Body of pancreas (tissue), 4 donors: Measurements from ENCODE around the gene CSTPP1. TPM values are rescaled to one million over a fixed set of nuclear protein-coding genes. Genes with fewer than 3 reads are reported as not detected.

Source experiments
- ATAC-seq: fragments of 150-250 bp; one replicate; pipeline ENCODE4 v1.9.1; 2016
- DNase-seq, 4 donors: peaks; one replicate each; pipeline ENCODE4 v3.0.0-alpha.2; 2019
- H3K27ac ChIP-seq, 4 donors: fragments of 200-600 bp; sonication (generic); 1 replicate in 3 of 4; 2 replicates in 1 of 4; pipeline versions ENCODE4 v1.5.1 to v1.6.1; 2016 to 2019; ENCODE audit warnings: mild to moderate bottlenecking in 1 of 4, mixed read lengths in 1 of 4, moderate library complexity in 1 of 4
- H3K27me3 ChIP-seq, 2 donors: fragments of 200-600 bp; sonication (generic); one replicate each; pipeline ENCODE4 v1.6.0; 2016; ENCODE audit warnings: mild to moderate bottlenecking in 1 of 2
- H3K36me3 ChIP-seq, 2 donors: fragments of 200-600 bp; sonication (generic); replicated peaks in 1 of 2; 2 replicates each; pipeline ENCODE4 v1.5.1; 2016; ENCODE audit warnings: low read depth in 2 of 2; ENCODE audit not compliant: insufficient read depth in 1 of 2
- H3K4me1 ChIP-seq: fragments of 200-600 bp; sonication (generic); one replicate; pipeline ENCODE4 v1.6.0; 2016
- H3K4me3 ChIP-seq, 2 donors: fragments of 200-600 bp; sonication (generic); 1 replicate in 1 of 2; 2 replicates in 1 of 2; pipeline ENCODE4 v1.5.1; 2016 to 2019
- H3K9me3 ChIP-seq, 3 donors: fragments of 200-600 bp; sonication (generic); 1 replicate in 2 of 3; 2 replicates in 1 of 3; pipeline ENCODE4 v1.5.1; 2016
- CTCF ChIP-seq, 7 experiments: fragments of 450-650 bp in 4 of 7; fragments of 200-600 bp in 3 of 7; sonication (generic) in 3 of 7; IDR thresholded peaks; one replicate each; pipeline ENCODE4 v1.5.1; 2016 to 2019; ENCODE audit warnings: antibody characterized with exemption in 7 of 7
- POLR2A ChIP-seq, 3 donors: fragments of 450-650 bp; IDR thresholded peaks; one replicate each; pipeline ENCODE4 v1.6.1; 2016; ENCODE audit warnings: antibody characterized with exemption in 3 of 3, mild to moderate bottlenecking in 2 of 3
- WGBS, 2 donors: methylation state at CpG; one replicate each; pipeline ENCODE4 v1.1.5; 2017; 5-methylcytosine and 5-hydroxymethylcytosine counted together
- intact Hi-C: fragments of 100-400 bp; cut with DNase I; formaldehyde crosslinking; loops from one replicate; pipeline ENCODE4 v1.15.1; 2023
- total RNA-seq, 2 donors: library from RNA; depleted of rRNA; stranded (reverse); fragments of >200 nt; gene quantifications; one replicate each; pipeline ENCODE4 v1.1.0, GENCODE V29; 2016

The CSTPP1 gene
- total RNA-seq, 2 donors from 2014 or later: 11.2 to 13.2 TPM

- Histone ChIP-seq H3K36me3 (no peaks in the 10 kb centered on the region), H3K27ac (peak overlapping the region in 3 of 4 donors; percentile 25 to 86 (median 79)), H3K4me1 (peaks cover 42% of the 10 kb centered on the region), H3K9me3 (no peaks in the 10 kb centered on the region), H3K27me3 (no peaks in the 10 kb centered on the region), H3K4me3 (no peak overlapping the region)
- no peak for DNase-seq
- intact Hi-C loops: no loop called here
- no peak for ATAC-seq
- 35 to 52% methylated on average over 2 of the region's 2 CpGs for WGBS, 2 donors
- TF ChIP-seq CTCF (IDR thresholded peaks at IDR 0.05): no peak
- TF ChIP-seq POLR2A (IDR thresholded peaks at IDR 0.05): no peak
Measured at GRCh38 chr11:47121731-47122130, 185.2 kb downstream of the CSTPP1 start.

GRCh38 chr11:47123094-47123493 is 186.5 kb downstream of the CSTPP1 start:
- Histone ChIP-seq H3K27me3 (no peaks in the 10 kb centered on the region), H3K36me3 (no peaks in the 10 kb centered on the region), H3K9me3 (no peaks in the 10 kb centered on the region), H3K27ac (no peak overlapping the region), H3K4me3 (no peak overlapping the region), H3K4me1 (peaks cover 53% of the 10 kb centered on the region)
- ATAC-seq (no peak), DNase-seq (no peak)
- intact Hi-C loops: no loop called here
- WGBS, 2 donors: 85 to 97% methylated on average over 2 of the region's 2 CpGs
- no peak for TF ChIP-seq POLR2A (IDR thresholded peaks at IDR 0.05)
- TF ChIP-seq CTCF (IDR thresholded peaks at IDR 0.05): no peak

- WGBS, 2 donors: 57 to 61% methylated on average over 1 of the region's 1 CpG
- TF ChIP-seq CTCF (IDR thresholded peaks at IDR 0.05) (no peak), POLR2A (IDR thresholded peaks at IDR 0.05) (no peak)
- peaks cover 52% of the 10 kb centered on the region for H3K4me1 ChIP-seq
Measured at GRCh38 chr11:47124675-47125074, 188.1 kb downstream of the CSTPP1 start.

GRCh38 chr11:47125083-47125482 is 188.5 kb downstream of the CSTPP1 start:
- Histone ChIP-seq H3K27me3 (no peaks in the 10 kb centered on the region), H3K9me3 (no peaks in the 10 kb centered on the region), H3K27ac (no peak overlapping the region), H3K4me3 (no peak overlapping the region), H3K36me3 (no peaks in the 10 kb centered on the region), H3K4me1 (peaks cover 52% of the 10 kb centered on the region)
- no peak for TF ChIP-seq POLR2A (IDR thresholded peaks at IDR 0.05)
- TF ChIP-seq CTCF (IDR thresholded peaks at IDR 0.05): no peak
- WGBS, 2 donors: 81 to 85% methylated on average over 7 of the region's 7 CpGs
- intact Hi-C loops: no loop called here
- no peak for DNase-seq
- ATAC-seq: no peak

More at GRCh38 chr11:47124675-47125074, 188.1 kb downstream of the CSTPP1 start:
- H3K27ac ChIP-seq: no peak overlapping the region
- no peaks in the 10 kb centered on the region for H3K27me3 ChIP-seq
- no peaks in the 10 kb centered on the region for H3K36me3 ChIP-seq
- no peaks in the 10 kb centered on the region for H3K9me3 ChIP-seq
- H3K4me3 ChIP-seq: no peak overlapping the region
- ATAC-seq (no peak), DNase-seq (no peak)
- intact Hi-C loops: no loop called here

GRCh38 chr11:47127213-47127612 is 190.7 kb downstream of the CSTPP1 start:
- no peaks in the 10 kb centered on the region for H3K36me3 ChIP-seq
- no peaks in the 10 kb centered on the region for H3K27me3 ChIP-seq
- ATAC-seq (peak; percentile 72), DNase-seq (peak; percentile 46 to 79 (median 56))
- H3K4me3 ChIP-seq: no peak overlapping the region
- peak overlapping the region in 3 of 4 donors; percentile 19 to 70 (median 28) for H3K27ac ChIP-seq
- peaks cover 57% of the 10 kb centered on the region for H3K4me1 ChIP-seq
- no peak for TF ChIP-seq CTCF (IDR thresholded peaks at IDR 0.05)
- TF ChIP-seq POLR2A (IDR thresholded peaks at IDR 0.05): no peak
- intact Hi-C loops: no loop called here
- 31 to 32% methylated on average over 2 of the region's 2 CpGs for WGBS, 2 donors
- H3K9me3 ChIP-seq: no peaks in the 10 kb centered on the region
